ENCODE measurements around the gene RPL29. TPM values are rescaled to one million over a fixed set of nuclear protein-coding genes. Genes with fewer than 3 reads are reported as not detected.

Gene RPL29
- total and polyA plus RNA-seq, 2 of the 8 experiments (the other 6 are each of a cell fraction or from before 2014, with no cell fraction given): 1,467 to 2,660 TPM

- Histone ChIP-seq H4K5ac (ENCODE audit: insufficient read length, low read depth, low read length) (no peak overlapping the region), H3K56ac (replicated peaks; ENCODE audit: insufficient read length, low read depth, low read length) (no peak overlapping the region), H2AK5ac (ENCODE audit: low read depth, low read length) (no peak overlapping the region), H3K79me1 (ENCODE audit: low read depth, low read length) (no peaks in the 10 kb centered on the region), H2BK120ac (replicated peaks; ENCODE audit: low read depth, low read length) (peak overlapping the region; percentile 22), H4K8ac (ENCODE audit: extremely low read depth, insufficient read depth, low read length) (no peak overlapping the region), H3K23me2 (ENCODE audit: low read depth, low read length) (peaks cover 4% of the 10 kb centered on the region; the same call in 1 of the 2 replicates), H2BK12ac (ENCODE audit: low read depth, low read length) (peak overlapping the region; percentile 39; the same call in 1 of the 2 replicates), H3K9ac (replicated peaks in 1 of 4; ENCODE audit: extremely low read depth in 1 of 4, low read depth in 3 of 4, low read length in 3 of 4) (no peak overlapping the region), H4K20me1 (replicated peaks in 1 of 2; ENCODE audit: control insufficient read depth in 1 of 2, insufficient read depth in 2 of 2, low read length in 2 of 2) (peaks cover 0 to under 1% of the 10 kb centered on the region in 2 experiments), H3K4ac (replicated peaks; ENCODE audit: insufficient read length, low read depth, low read length) (no peak overlapping the region), H3K9me3 (ENCODE audit: insufficient read depth in 2 of 2, low read depth in 1 of 2, low read length in 1 of 2) (no peaks in the 10 kb centered on the region), H2BK20ac (ENCODE audit: low read length) (no peak overlapping the region), H3K27ac (ENCODE audit: low read depth, low read length) (no peak overlapping the region), H3K18ac (ENCODE audit: extremely low read depth, low read length) (no peak overlapping the region), H3K36me3 (ENCODE audit: control insufficient read depth in 2 of 4, insufficient read depth in 4 of 4, low read length in 3 of 4) (no peaks in the 10 kb centered on the region), H2AFZ (ENCODE audit: low read length) (no peak overlapping the region), H3K4me2 (ENCODE audit: insufficient read depth in 1 of 2, low read depth in 2 of 2, low read length in 2 of 2) (no peak overlapping the region), H3K4me3 (ENCODE audit: extremely low read depth in 1 of 4, insufficient read depth in 2 of 4, low read depth in 3 of 4, low read length in 4 of 4) (no peak overlapping the region), H3K79me2 (ENCODE audit: control insufficient read depth in 1 of 2, insufficient read depth in 2 of 2, low read length in 2 of 2) (peaks cover 0 to 2% of the 10 kb centered on the region in 2 experiments; a peak in 2 of 4 replicates), H3K4me1 (replicated peaks in 1 of 4; ENCODE audit: control insufficient read depth in 3 of 4, insufficient read depth in 4 of 4, low read length in 3 of 4) (peaks cover 0 to 5% (median 3%) of the 10 kb centered on the region in 4 experiments; a peak in 6 of 7 replicates), H2BK5ac (ENCODE audit: low read depth, low read length) (no peak overlapping the region), H3K23ac (ENCODE audit: insufficient read length) (no peak overlapping the region), H2BK15ac (ENCODE audit: low read length) (no peak overlapping the region), H3K27me3 (replicated peaks in 1 of 4; ENCODE audit: control insufficient read depth in 3 of 4, extremely low read depth in 1 of 4, insufficient read depth in 3 of 4, low read length in 3 of 4) (peaks cover 0 to 10% (median 4%) of the 10 kb centered on the region in 4 experiments; a peak in 5 of 7 replicates), H4K91ac (replicated peaks; ENCODE audit: insufficient read length, low read length) (no peak overlapping the region), H3K14ac (ENCODE audit: insufficient read length) (no peak overlapping the region)
- WGBS, 2 experiments (ENCODE audit: extremely low coverage in 1 of 2, insufficient coverage in 1 of 2, insufficient read length in 1 of 2, insufficient replicate concordance in 2 of 2, low coverage in 1 of 2, low lambda C conversion rate in 2 of 2, missing lambda C conversion rate in 1 of 2): 93% methylated on average over 9 of the region's 14 CpGs; no CpG with 5 or more reads in 1 of the 2 experiments
- CTCF ChIA-PET (ENCODE audit: partially characterized antibody): interaction anchor here (0.9 to 5.1 kb wide), 11 partner anchors 11 to 126 kb away, joined by 3 to 44 read pairs (median 5); partner anchors contain the start of genes ABHD14B and ACY1
- FAIRE-seq (no peak), DNase-seq (ENCODE audit: low read depth in 1 of 2, low spot score in 2 of 2) (no peak)
- POLR2A ChIA-PET (ENCODE audit: partially characterized antibody): interaction anchor here (0.9 to 15.7 kb wide), 5 partner anchors 8 to 47 kb away, joined by 5 to 148 read pairs (median 6); partner anchors contain the start of genes ACY1, GPR62, PCBP4 and RPL29
- TF ChIP-seq NRF1 (IDR thresholded peaks at IDR 0.05; ENCODE audit: low read depth, low read length) (no peak), JUN (IDR thresholded peaks at IDR 0.05; ENCODE audit: low read depth, low read length) (no peak), TAF1 (IDR thresholded peaks at IDR 0.05; ENCODE audit: low read depth, low read length) (no peak), EGR1 (IDR thresholded peaks at IDR 0.05; ENCODE audit: borderline replicate concordance, low read depth, low read length) (no peak), CREB1 (IDR thresholded peaks at IDR 0.05) (no peak), TAF7 (optimal IDR thresholded peaks at IDR 0.05; ENCODE audit: borderline replicate concordance, low read depth, low read length) (no peak), CTCF (IDR thresholded peaks at IDR 0.05; ENCODE audit: control extremely low read depth in 1 of 3, insufficient read depth in 1 of 3, low read depth in 1 of 3, low read length in 3 of 3) (no peak), SIN3A (conservative IDR thresholded peaks at IDR 0.05 in 1 of 2, IDR thresholded peaks at IDR 0.05 in 1 of 2; ENCODE audit: low read depth in 1 of 2, low read length in 2 of 2) (no peak), KDM1A (IDR thresholded peaks at IDR 0.05; ENCODE audit: borderline replicate concordance, low read length) (no peak)
Observed at GRCh38 chr3:51945926-51946705, 49.6 kb downstream of the RPL29 start.
